HG03139 (cell line): ENCODE measurements around the gene PEMT.
"Not testable (repeated sequence)": the region's sequence is repeated elsewhere in the genome, so short reads cannot be mapped to it uniquely, and the experiment has no call there.

Experiments
- ATAC-seq: cut with Tn5 transposase; IDR thresholded peaks from one replicate; pipeline ENCODE4 v1.9.1; 2021; ENCODE audit not compliant: unreplicated experiment

PEMT gene

DNA sequence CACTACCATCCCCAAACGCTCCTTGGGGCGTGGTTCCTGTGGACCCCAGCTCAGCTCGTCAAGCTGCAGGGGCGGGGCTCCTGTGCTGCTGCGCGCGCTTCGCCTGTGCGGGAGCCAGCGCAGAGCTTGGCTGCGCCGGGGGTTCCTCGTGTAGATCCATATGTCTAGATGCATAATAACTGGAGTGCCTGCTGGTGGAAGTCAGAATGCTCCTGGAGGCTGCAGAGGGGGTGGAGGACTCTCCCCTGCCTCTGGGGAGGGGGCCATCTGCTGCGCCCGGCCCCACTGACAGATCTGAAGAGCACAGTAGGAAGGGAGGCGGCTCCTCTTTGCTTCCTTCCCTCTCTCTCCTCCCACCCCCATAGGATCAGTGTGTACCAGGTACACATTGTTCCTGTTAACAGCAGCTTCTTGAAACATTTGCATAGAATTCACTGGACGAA lies 99.9 kb downstream of the PEMT start:
- ATAC-seq, result no peak

DNA sequence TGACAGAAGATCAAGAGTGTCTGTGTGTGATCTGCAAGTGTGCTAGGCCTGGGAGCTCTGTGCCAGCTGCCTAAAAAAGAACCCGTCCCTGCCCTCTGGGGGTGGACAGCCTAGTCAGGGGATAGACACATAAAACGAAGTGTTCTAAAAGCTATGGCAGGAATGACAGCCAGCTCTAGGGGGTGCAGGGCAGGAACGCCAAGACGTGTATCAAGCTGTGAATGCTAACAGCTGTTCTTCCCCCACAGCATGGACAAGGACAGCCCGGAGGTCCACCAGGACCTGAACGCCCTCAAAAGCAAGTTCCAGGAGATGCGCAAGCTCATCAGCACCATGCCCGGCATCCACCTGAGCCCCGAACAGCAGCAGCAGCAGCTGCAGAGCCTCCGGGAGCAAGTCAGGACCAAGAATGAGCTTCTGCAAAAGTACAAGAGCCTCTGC lies 100.5 kb downstream of the PEMT start:
- ATAC-seq, result no peak

GRCh38 chr17:17487998-17488397 lies 103.5 kb downstream of the PEMT start:
- no peak for ATAC-seq

DNA sequence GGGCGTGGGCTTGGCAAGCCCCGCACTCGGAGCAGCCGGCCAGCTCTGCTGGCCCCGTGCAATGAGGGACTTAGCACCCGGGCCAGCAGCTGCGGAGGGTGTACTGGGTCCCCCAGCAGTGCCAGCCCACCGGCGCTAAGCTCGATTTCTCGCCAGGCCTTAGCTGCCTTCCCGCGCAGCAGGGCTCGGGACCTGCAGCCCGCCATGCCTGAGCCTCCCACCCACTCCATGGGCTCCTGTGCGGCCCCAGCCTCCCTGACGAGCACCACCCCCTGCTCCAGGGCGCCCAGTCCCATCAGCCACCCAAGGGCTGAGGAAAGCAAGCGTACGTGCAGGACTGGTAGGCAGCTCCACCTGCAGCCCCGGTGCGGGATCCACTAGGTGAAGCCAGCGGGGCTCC lies 105.1 kb downstream of the PEMT start:
- ATAC-seq, result not testable (repeated sequence)

DNA sequence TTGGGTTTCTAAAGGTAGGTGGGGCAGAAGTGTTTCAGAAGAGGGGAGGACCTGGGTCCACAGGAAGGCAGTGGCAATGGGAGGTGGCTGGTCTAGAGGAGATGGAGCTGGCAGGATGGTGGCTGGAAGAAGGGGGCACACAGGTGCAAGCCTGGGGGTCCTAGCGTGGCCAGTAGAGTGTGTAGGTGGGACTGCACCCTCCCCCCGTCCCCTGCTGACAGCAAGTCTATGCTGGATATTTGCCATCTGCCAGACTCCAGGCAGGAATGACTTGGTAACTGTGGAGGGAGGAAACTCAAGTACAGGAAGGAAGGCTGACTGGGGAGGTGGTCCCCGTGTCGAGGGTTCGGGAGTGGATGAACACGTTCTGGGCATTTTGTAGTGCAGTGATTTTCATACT lies 106.1 kb downstream of the PEMT start:
- no peak for ATAC-seq

- no peak for ATAC-seq
Observed at GRCh38 chr17:17484451-17484899, 107.0 kb downstream of the PEMT start.

DNA sequence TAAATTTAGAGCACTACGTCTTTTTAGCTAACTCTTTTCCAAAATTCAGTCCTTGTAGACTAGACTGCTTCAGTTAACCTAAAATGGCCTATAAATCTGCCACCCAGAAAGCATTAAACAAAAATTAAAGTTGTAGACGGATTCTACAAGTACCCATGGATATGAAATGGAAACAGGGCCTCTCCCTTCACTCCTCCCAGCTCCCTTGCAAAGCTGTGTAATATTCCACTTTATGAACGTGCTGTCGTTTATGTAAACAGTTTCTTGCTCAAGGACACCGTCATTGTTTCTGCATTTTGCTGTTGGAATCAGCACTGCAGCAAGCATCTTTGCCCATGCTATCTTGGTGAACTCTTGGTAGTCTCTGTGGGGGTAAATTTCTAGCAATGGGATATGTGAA lies 109.6 kb downstream of the PEMT start:
- ATAC-seq, result no peak

DNA sequence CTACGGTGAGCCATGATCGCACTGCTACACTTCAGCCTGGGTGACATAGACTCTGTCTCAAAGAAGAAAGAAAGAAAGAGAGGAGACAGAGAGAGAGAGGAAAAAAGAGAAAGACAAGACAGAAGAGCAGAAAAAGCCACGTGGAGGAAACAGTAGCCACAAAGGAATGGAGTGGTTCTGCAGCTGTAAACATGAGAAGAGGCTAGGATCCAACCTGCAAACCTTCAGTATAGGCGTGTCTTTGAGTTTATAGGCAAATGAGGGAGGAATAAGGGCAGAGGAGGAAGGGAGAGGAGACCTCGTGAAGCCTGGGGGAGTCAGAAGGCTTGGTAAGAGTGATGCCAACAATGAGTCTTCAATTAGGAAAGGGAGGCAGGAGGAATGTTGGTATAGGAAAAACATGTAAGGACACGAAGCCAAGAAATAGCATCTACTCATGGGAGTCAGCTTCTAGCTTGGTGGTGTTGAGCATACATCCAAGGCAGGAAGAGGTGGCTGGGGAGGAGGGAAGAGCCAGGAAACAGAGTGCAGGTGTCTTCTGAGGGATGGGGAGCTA lies 110.8 kb downstream of the PEMT start:
- ATAC-seq, result no peak

- ATAC-seq, result no peak
Observed at GRCh38 chr17:17479209-17479608, 112.3 kb downstream of the PEMT start.

DNA sequence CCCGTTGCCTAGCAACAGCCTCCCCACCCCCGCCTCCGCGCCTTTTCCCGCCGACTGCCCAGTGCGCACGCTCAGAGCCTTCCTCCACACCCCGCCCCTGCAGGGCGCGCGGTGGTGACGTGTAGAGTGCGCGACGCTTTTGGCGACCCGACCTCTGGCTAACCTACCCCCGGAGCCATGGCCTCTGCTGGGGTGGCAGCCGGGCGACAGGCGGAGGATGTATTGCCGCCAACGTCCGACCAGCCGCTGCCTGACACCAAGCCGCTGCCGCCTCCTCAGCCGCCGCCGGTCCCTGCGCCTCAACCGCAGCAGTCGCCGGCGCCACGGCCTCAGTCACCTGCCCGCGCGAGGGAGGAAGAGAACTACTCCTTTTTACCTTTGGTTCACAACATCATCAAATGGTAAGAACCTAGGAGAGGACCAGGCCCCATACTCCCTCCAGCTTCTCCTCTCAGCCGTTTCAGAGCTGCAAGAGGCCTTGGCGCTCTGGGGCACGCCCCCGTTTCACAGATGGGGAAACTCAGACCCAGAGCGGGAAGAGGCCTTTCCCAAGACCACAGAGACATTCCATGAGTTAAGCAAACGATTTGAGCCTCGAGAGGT lies 114.5 kb downstream of the PEMT start, which contains the start of gene MED9:
TSS of gene MED9 (plus strand) at position 136 of the 603 bp plus-strand sequence. CDS start at position 178, 42 bp downstream.
- peak; percentile 72 for ATAC-seq

GRCh38 chr17:17474341-17474740 lies 117.2 kb downstream of the PEMT start:
- ATAC-seq, result no peak

DNA sequence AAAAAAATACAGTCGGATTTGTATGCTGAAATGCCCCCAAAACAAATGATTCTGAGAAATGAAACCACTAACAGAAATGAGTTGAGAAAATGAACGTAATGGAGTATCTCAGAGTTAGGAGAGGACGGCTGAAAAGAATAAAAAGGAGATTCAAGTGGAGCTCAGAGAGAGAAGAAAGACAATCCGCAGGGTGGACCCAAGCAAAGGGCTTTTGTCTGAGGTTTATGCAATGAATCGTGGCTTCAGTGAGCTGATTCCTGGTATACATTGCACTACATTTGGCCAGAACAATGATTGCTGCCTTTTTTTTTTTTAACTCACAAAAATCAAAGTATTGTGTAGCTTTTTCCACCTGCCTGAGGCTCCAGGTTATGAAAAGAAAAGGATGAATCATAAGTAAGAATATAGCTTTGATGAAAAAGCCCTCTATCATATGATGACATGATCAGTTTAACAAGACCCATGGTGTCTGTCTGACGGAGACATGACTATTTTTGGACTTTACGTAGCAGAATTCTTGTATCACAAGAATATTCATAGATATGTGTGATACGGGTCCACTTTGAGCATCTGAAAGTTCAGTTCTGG lies 119.1 kb downstream of the PEMT start:
- ATAC-seq, result no peak

- no peak for ATAC-seq
Observed at GRCh38 chr17:17469996-17470395, 121.5 kb downstream of the PEMT start.

DNA sequence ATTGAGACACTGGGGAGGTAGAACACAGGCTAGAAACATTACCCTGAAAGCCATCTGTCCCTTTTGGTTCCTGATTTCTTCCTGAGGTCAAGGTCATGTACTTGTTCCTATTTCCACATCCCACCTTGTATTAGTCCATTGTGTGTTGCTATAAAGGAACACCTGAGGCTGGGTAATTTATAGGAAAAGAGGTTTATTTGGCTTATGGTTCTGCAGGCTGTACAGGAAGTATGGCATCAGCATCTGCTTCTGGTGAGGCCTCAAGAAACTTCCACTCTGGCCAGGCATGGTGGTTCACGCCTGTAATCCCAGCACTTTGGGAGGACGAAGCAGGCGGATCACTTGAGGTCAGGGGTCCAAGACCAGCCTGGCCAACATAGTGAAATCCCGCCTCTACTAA lies 122.2 kb downstream of the PEMT start:
- no peak for ATAC-seq

DNA sequence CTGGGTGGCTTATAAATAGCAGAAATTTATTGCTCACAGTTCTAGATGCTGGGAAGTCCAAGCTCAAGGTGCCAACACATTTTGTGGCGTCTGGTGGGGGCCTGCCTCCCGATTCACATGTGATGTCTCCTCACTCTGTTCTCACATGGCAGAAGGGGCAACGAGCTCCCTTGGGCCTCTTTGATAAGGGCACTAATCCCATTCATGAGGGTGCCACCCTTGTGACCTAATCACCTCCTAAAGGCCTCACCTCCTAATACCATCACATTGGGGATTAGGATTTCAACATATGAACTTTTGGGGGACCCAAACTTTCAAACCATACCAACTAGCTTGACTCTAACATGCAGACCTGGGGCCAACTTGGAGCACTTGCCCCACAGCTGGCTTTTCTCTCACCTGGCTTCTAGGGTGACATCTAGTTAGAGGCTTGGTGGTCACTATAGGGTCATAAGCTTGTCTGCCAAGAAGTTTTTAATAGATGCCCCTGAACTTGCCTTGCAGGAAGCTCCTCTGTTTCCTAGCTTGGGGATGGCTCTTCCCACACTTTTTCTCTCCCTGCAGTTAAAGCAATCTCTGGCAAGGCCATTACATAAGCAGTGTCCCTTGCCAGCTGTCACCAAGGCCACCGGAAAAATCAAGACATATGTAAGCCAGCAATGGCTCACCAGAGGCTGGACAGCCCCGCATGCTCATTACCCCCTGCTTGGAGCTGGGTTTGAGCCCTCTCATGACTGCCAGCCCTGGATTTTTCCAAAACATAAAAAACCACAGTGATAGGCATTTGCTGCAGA lies 123.1 kb downstream of the PEMT start:
- no peak for ATAC-seq

DNA sequence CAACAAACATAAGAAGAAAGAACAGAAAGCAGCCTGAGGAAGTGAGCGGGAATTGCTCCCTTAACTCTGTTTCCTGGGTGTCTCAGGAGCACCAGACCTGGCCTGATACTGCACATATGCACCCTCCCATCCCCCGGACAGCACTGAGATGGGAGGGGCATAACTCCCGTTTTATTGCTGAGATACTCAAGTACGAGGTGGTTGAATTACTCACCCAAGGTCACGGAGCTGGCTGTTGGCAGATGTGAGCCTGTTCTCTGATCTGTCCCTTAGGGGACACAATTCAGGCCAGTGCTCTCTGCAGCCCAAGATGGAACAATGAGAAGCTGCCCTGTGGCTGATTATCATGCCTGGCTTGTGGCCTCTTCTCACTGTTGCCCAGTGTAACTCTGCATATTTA lies 123.8 kb downstream of the PEMT start:
- ATAC-seq, result no peak

GRCh38 chr17:17467016-17467415 lies 124.5 kb downstream of the PEMT start:
- no peak for ATAC-seq

DNA sequence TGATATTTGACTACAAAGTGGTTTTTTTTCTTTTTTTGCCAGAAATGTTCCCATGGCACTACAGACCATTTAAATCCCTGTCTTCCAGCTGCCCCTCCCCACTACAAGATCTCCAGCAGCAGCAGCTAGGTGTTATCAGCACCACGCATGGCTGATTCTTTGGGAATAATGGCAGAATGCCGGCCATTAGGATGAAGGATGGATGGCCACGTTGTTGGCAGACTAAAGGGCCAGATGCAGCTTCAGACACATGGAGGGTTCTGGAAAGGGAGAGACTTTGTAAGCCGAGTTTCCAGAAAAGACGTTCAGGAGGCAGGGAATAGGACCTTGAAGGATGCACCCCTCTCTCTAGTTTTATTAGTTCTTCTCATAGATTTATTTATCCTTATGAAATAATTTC lies 125.0 kb downstream of the PEMT start:
- no peak for ATAC-seq

- ATAC-seq, result not testable (repeated sequence)
Observed at GRCh38 chr17:17465878-17466277, 125.6 kb downstream of the PEMT start.

DNA sequence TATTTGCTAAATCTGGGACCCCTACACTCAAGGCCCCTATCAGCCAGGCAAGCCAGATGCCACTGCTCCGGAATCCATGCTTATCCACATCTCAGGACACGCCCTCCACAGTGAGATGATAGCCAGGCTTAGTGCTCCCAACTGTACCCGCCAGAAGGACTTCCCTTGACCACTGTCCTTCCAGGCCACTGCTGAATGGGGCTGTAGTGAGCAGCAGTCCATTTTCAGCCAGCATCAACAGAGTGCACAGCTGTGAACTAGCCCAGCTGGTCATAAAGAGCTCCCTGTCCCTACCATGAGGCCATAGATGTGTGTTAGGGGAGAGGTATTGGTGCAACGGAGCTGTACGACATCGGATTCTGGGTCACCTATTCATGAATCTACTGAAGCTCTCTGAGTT lies 127.7 kb downstream of the PEMT start:
- ATAC-seq, result no peak

DNA sequence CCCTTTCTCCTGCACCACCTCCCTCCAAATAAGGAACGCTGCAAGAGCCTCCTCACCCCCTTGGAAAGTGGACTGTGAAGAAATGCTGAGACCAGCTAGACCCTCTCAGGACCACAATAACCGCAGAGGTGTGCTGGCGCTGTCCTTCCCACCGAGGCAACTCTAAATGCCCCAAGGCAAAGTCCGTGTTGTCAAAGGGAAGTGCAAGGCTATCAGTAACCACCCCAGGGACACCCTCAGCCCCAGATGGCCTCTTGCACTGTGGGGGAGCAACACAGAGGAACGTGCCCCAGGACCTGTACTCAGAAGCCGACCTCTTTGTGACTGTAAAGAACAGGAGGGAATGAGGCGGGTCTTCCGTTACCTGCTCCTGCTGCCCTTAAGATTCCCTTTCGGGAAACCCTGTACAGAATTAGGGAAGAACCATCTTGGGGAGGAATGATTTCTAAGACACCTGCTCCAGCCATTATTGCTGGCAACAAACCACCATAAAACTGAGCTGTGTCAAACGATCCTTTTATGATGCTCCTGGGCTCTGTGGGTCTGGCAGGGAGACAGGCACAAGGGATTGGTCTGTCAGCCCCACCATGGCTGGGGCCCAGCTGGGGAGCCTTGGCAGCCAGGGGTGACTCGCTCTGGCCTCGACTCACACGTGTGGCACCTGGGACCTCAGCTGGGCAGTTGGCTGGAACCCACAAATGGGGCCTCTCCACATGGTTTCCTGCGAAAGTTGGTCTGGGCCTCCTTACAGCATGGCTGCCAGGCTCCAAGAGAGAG lies 129.3 kb downstream of the PEMT start:
- no peak for ATAC-seq
